Endothelial cell of umbilical vein (primary cell): ENCODE data around the gene CD164L2. TPM values are rescaled to one million over a fixed set of nuclear protein-coding genes. Genes with fewer than 3 reads are reported as not detected.

Experiments used
- BruUV-seq: library from RNA; stranded (reverse); fragments of 400-500 nt; replicated peaks from 2 replicates; lab custom pipeline; 2021; lab: Mats Ljungman, UMichigan
- CTCF ChIA-PET: fragments of 300-600, 350-600 bp; sonication (Branson Sonifier 250); formaldehyde crosslinking; loops from one replicate; lab custom pipeline; 2021; ENCODE audit warnings: antibody characterized with exemption, inconsistent platforms; lab: Charles Lee
- POLR2A ChIA-PET: fragments of 300-600, 350-600 bp; sonication (Branson Sonifier 250); formaldehyde crosslinking; loops from one replicate; lab custom pipeline; 2021; ENCODE audit warnings: antibody characterized with exemption, inconsistent platforms; lab: Charles Lee
- DNase-seq: peaks from one replicate; pipeline ENCODE4 v3.0.0-alpha.2; 2011; ENCODE audit warnings: low read depth, low spot score
- FAIRE-seq: peaks from 2 replicates; lab custom pipeline; 2011; peaks lifted over from hg19 to GRCh38; lab: Jason Lieb, UNC
- H2AFZ ChIP-seq: 2 replicates; pipeline ENCODE4 v1.6.0; 2012; ENCODE audit warnings: low read depth, low read length, control low read depth, inconsistent platforms
- H3K27ac ChIP-seq: 2 replicates; pipeline ENCODE4 v1.5.1; 2011; ENCODE audit warnings: low read depth, mild to moderate bottlenecking, control low read depth, low read length, moderate library complexity; ENCODE audit not compliant: insufficient read depth
- H3K27me3 ChIP-seq, 2 experiments: 2 replicates each; pipeline versions ENCODE4 v1.6.0 to v1.6.1; 2011; ENCODE audit warnings: low read length in 2 of 2, mixed read lengths in 1 of 2; ENCODE audit not compliant: control insufficient read depth in 2 of 2, insufficient read depth in 2 of 2
- H3K36me3 ChIP-seq, 2 experiments: 2 replicates in 1 of 2; 3 replicates in 1 of 2; pipeline ENCODE4 v1.5.1; 2011; ENCODE audit warnings: low read length in 2 of 2, mild to moderate bottlenecking in 1 of 2, moderate library complexity in 1 of 2; ENCODE audit not compliant: control insufficient read depth in 2 of 2, insufficient read depth in 2 of 2; ENCODE audit errors: extremely low read depth in 1 of 2
- H3K4me1 ChIP-seq: 3 replicates; pipeline ENCODE4 v1.5.1; 2011; ENCODE audit warnings: mild to moderate bottlenecking, low read length; ENCODE audit not compliant: control insufficient read depth, insufficient read depth; ENCODE audit errors: extremely low read depth
- H3K4me2 ChIP-seq: 2 replicates; pipeline ENCODE4 v1.6.1; 2011; ENCODE audit warnings: low read length, control low read depth, mixed read lengths; ENCODE audit not compliant: insufficient read depth
- H3K4me3 ChIP-seq, 3 experiments: fragments of 200-600 bp in 1 of 3; sonication (generic), shearing (Covaris generic) in 1 of 3; replicated peaks in 1 of 3; 2 replicates each; pipeline ENCODE4 v1.5.1; 2011 to 2016; ENCODE audit warnings: control low read depth in 3 of 3, low read length in 3 of 3, mild to moderate bottlenecking in 2 of 3, inconsistent platforms in 1 of 3, low read depth in 1 of 3, moderate library complexity in 1 of 3; ENCODE audit not compliant: insufficient read depth in 1 of 3
- H3K79me2 ChIP-seq: 2 replicates; pipeline ENCODE4 v1.6.0; 2012; ENCODE audit warnings: low read length, inconsistent platforms; ENCODE audit not compliant: control insufficient read depth, insufficient read depth
- H3K9ac ChIP-seq: replicated peaks from 2 replicates; pipeline ENCODE3; 2011; ENCODE audit warnings: low read length, control low read depth; ENCODE audit not compliant: insufficient read depth; ENCODE audit errors: extremely low read depth
- H3K9me1 ChIP-seq: replicated peaks from 3 replicates; pipeline ENCODE4 v1.6.0; 2011; ENCODE audit warnings: mild to moderate bottlenecking, low read length; ENCODE audit not compliant: control insufficient read depth, insufficient read depth; ENCODE audit errors: extremely low read depth
- H3K9me3 ChIP-seq: replicated peaks from 2 replicates; pipeline ENCODE4 v1.5.1; 2012; ENCODE audit warnings: low read length, inconsistent platforms; ENCODE audit not compliant: control insufficient read depth, insufficient read depth
- H4K20me1 ChIP-seq: replicated peaks from 2 replicates; pipeline ENCODE3; 2011; ENCODE audit warnings: mild to moderate bottlenecking, low read length; ENCODE audit not compliant: control insufficient read depth, insufficient read depth; ENCODE audit errors: extremely low read depth
- CTCF ChIP-seq, 2 donors: IDR thresholded peaks; 1 replicate in 1 of 2; 2 replicates in 1 of 2; pipeline ENCODE4 v1.5.1; 2011; ENCODE audit warnings: low read length in 2 of 2, mild to moderate bottlenecking in 2 of 2, moderate library complexity in 2 of 2, control low read depth in 1 of 2, inconsistent platforms in 1 of 2, low read depth in 1 of 2; ENCODE audit not compliant: insufficient read depth in 1 of 2; ENCODE audit errors: extremely low read depth in 1 of 2
- EZH2 ChIP-seq: IDR thresholded peaks from 2 replicates; pipeline ENCODE4 v1.6.1; 2012; ENCODE audit warnings: borderline replicate concordance, low read depth, mild to moderate bottlenecking, moderate library complexity, low read length, inconsistent platforms; ENCODE audit not compliant: severe bottlenecking
- FOS ChIP-seq: IDR thresholded peaks from 2 replicates; pipeline ENCODE4 v1.6.1; 2011; ENCODE audit warnings: mild to moderate bottlenecking, low read length, moderate library complexity, borderline replicate concordance; ENCODE audit not compliant: insufficient read depth
- GATA2 ChIP-seq: IDR thresholded peaks from 2 replicates; pipeline ENCODE4 v1.7.0; 2011; ENCODE audit warnings: low read depth, mild to moderate bottlenecking, moderate library complexity, mixed read lengths, low read length; ENCODE audit not compliant: insufficient read length, insufficient read depth
- JUN ChIP-seq: IDR thresholded peaks from 2 replicates; pipeline ENCODE4 v1.6.1; 2011; ENCODE audit warnings: borderline replicate concordance, low read depth; ENCODE audit not compliant: insufficient read length, insufficient read depth
- MAX ChIP-seq: IDR thresholded peaks from 2 replicates; pipeline ENCODE4 v1.6.1; 2011; ENCODE audit not compliant: insufficient read depth, insufficient read length
- MYC ChIP-seq: IDR thresholded peaks from one replicate; pipeline ENCODE4 v1.6.1; 2011; ENCODE audit warnings: mild to moderate bottlenecking, low read depth, low read length
- POLR2A ChIP-seq: IDR thresholded peaks from 2 replicates; pipeline ENCODE4 v1.6.1; 2012; ENCODE audit warnings: low read depth, mild to moderate bottlenecking, control low read depth, low read length
- POLR2AphosphoS5 ChIP-seq: IDR thresholded peaks from 2 replicates; pipeline ENCODE4 v1.6.1; 2012; ENCODE audit warnings: low read depth, mild to moderate bottlenecking, control low read depth, low read length, moderate library complexity; ENCODE audit not compliant: insufficient read depth
- dilution Hi-C: fragments of 300-500 bp; cut with MboI; formaldehyde crosslinking; loops from one replicate; pipeline ENCODE4 v1.15.0; 2019; ENCODE audit warnings: low sequenced_read_pairs; ENCODE audit not compliant: extremely low pct_ligation_motif_present
- intact Hi-C: fragments of 100-400 bp; cut with micrococcal nuclease; formaldehyde crosslinking; loops from one replicate; pipeline ENCODE4 v1.10.0; 2022
- polyA plus RNA-seq, 4 experiments: library from polyadenylated mRNA; depleted of rRNA in 3 of 4; stranded (reverse) in 3 of 4; unstranded in 1 of 4; fragments of >200 nt; gene quantifications; 2 replicates each; pipeline versions ENCODE4 v1.2.1 to v1.2.3, GENCODE V29; 2011 to 2012; ENCODE audit warnings: missing spikeins in 1 of 4
- total RNA-seq: library from RNA; stranded (reverse); gene quantifications from 2 replicates; pipeline ENCODE4 v1.2.3, GENCODE V29; 2021

Gene CD164L2
- total and polyA plus RNA-seq, 2 donors (not counting 3 experiments of a cell fraction or from before 2014, with no cell fraction given): not detected

- no peaks in the 10 kb centered on the region for H3K9me1 ChIP-seq
- FAIRE-seq (no peak), DNase-seq (no peak)
- H3K79me2 ChIP-seq: no peaks in the 10 kb centered on the region
- TF ChIP-seq JUN (no peak), EZH2 (no peak), POLR2A (no peak), POLR2AphosphoS5 (no peak), GATA2 (no peak), CTCF (IDR thresholded peaks at IDR 0.05; ENCODE audit: extremely low read depth in 1 of 2, insufficient read depth in 1 of 2, low read depth in 1 of 2, low read length in 2 of 2) (no peak), MAX (no peak), FOS (no peak), MYC (no peak)
- H3K4me1 ChIP-seq: peaks cover 1% of the 10 kb centered on the region
- no peaks in the 10 kb centered on the region for H3K9me3 ChIP-seq
- dilution Hi-C loops: no loop called here
- no peak overlapping the region for H3K9ac ChIP-seq
- no TSS peak for BruUV-seq
- no peaks in the 10 kb centered on the region for H3K27me3 ChIP-seq
- no peaks in the 10 kb centered on the region for H3K36me3 ChIP-seq
- intact Hi-C loops: no loop called here
- no peak overlapping the region for H2AFZ ChIP-seq
- no peak overlapping the region for H3K27ac ChIP-seq
- H4K20me1 ChIP-seq: no peaks in the 10 kb centered on the region
- ChIA-PET POLR2A (interaction anchor here (0.6 kb wide), 1 partner anchor 47 kb away, joined by 8 read pairs; no protein-coding TSS in a partner anchor), CTCF (interaction anchor here (0.9 kb wide), 1 partner anchor 19 kb away, joined by 3 read pairs; no protein-coding TSS in a partner anchor)
- H3K4me3 ChIP-seq: no peak overlapping the region
- H3K4me2 ChIP-seq: no peak overlapping the region
Measured at GRCh38 chr1:27372022-27372807, 10.9 kb downstream of the CD164L2 start.
